Lung (tissue), 12 donors: ENCODE measurements around the gene PATE4. TPM values are rescaled to one million over a fixed set of nuclear protein-coding genes. Genes with fewer than 3 reads are reported as not detected.

Source experiments
- ATAC-seq: fragments of 200-7000 bp; cut with Tn5 transposase; one replicate; pipeline ENCODE4 v1.9.1; 2020; ENCODE audit warnings: moderate number of reproducible peaks; ENCODE audit not compliant: insufficient read depth, low FRiP score
- DNase-seq, 3 donors: peaks; one replicate each; pipeline ENCODE4 v3.0.0-alpha.2; 2013 to 2017
- H3K27ac ChIP-seq, 2 donors: one replicate each; pipeline ENCODE4 v1.5.1; 2013; ENCODE audit warnings: mild to moderate bottlenecking in 2 of 2, moderate library complexity in 2 of 2, control low read depth in 1 of 2, inconsistent platforms in 1 of 2, low read depth in 1 of 2, low read length in 1 of 2
- H3K27me3 ChIP-seq, 3 donors: one replicate each; pipeline ENCODE4 v1.5.1; 2013; ENCODE audit warnings: low read length in 2 of 3; ENCODE audit not compliant: control insufficient read depth in 3 of 3, insufficient read depth in 3 of 3
- H3K36me3 ChIP-seq, 4 donors: one replicate each; pipeline ENCODE4 v1.5.1; 2013; ENCODE audit warnings: low read length in 4 of 4, mild to moderate bottlenecking in 1 of 4, moderate library complexity in 1 of 4; ENCODE audit not compliant: control insufficient read depth in 4 of 4, insufficient read depth in 4 of 4
- H3K4me1 ChIP-seq, 5 donors: one replicate each; pipeline ENCODE4 v1.5.1; 2013; ENCODE audit warnings: low read length in 5 of 5, mild to moderate bottlenecking in 2 of 5, moderate library complexity in 1 of 5; ENCODE audit not compliant: control insufficient read depth in 5 of 5, insufficient read depth in 5 of 5
- H3K4me3 ChIP-seq: one replicate; pipeline ENCODE4 v1.5.1; 2013; ENCODE audit warnings: mild to moderate bottlenecking, control low read depth, moderate library complexity
- H3K9ac ChIP-seq, 2 donors: one replicate each; pipeline ENCODE4 v1.5.1; 2013; ENCODE audit warnings: low read length in 2 of 2, control low read depth in 1 of 2; ENCODE audit not compliant: insufficient read depth in 1 of 2
- H3K9me3 ChIP-seq, 4 donors: one replicate each; pipeline ENCODE4 v1.5.1; 2013; ENCODE audit warnings: low read length in 3 of 4, mild to moderate bottlenecking in 1 of 4, moderate library complexity in 1 of 4; ENCODE audit not compliant: control insufficient read depth in 4 of 4, insufficient read depth in 3 of 4
- CTCF ChIP-seq: IDR thresholded peaks from 2 replicates; pipeline ENCODE4 v1.5.1; 2012; ENCODE audit warnings: mild to moderate bottlenecking; ENCODE audit errors: control extremely low read depth, extremely low read depth
- WGBS, 2 donors: extraction: QIAGEN DNeasy Blood & Tissue Kit; methylation state at CpG; one replicate each; pipeline ENCODE4 v1.1.7; 2013; 5-methylcytosine and 5-hydroxymethylcytosine counted together
- polyA plus RNA-seq, 2 donors: library from polyadenylated mRNA; stranded (reverse); fragments of 200-250 nt; gene quantifications; one replicate each; pipeline ENCODE4 v1.2.1, GENCODE V29; 2013
- total RNA-seq, 2 donors: library from RNA; depleted of rRNA in 1 of 2; stranded (reverse); fragments of >200 nt in 1 of 2; gene quantifications; one replicate each; pipeline ENCODE4 v1.2.1, GENCODE V29; 2014 to 2021
- donor health status: control.
- donor health status: control.
- donor health status: Bipolar disorder and iron deficiency.
- donor health status: healthy.
- donor health status: DM: yes; HTN: yes; CAD: no.

The PATE4 gene
- total and polyA plus RNA-seq, 4 donors: not detected

GRCh38 chr11:125797641-125798040 lies 35.5 kb upstream of the PATE4 start:
- WGBS, 2 donors: 42 to 49% methylated on average over 4 of the region's 4 CpGs
- ATAC-seq (no peak), DNase-seq (no peak)
- H3K9ac ChIP-seq: no peak overlapping the region
- H3K27ac ChIP-seq: no peak overlapping the region
- no peaks in the 10 kb centered on the region for H3K4me1 ChIP-seq
- H3K27me3 ChIP-seq: no peaks in the 10 kb centered on the region
- peaks cover 0 to 13% (median 9%) of the 10 kb centered on the region in 4 donors for H3K9me3 ChIP-seq
- no peak for TF ChIP-seq CTCF
- no peaks in the 10 kb centered on the region for H3K36me3 ChIP-seq
- no peak overlapping the region for H3K4me3 ChIP-seq

DNA sequence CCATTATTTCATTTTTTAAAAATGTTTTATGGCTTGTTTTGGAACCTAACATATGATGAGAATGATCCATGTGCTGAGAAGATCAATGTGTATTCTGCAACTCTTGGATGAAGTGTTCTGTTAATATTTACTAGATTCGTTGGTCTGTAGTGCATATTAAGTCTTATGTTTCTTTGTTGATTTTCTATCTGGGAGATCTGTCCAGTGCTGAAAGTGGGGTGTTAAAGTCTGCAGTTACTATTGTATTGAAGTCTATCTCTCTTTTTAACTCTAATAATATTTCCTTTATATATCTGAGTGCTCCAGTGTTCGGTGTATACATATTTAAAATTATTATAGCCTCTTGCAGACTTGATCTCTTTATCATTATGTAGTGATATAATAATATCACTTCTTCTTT lies 33.3 kb upstream of the PATE4 start:
- Histone ChIP-seq H3K4me1 (no peaks in the 10 kb centered on the region), H3K27me3 (no peaks in the 10 kb centered on the region), H3K27ac (no peak overlapping the region), H3K9ac (no peak overlapping the region), H3K36me3 (no peaks in the 10 kb centered on the region), H3K4me3 (no peak overlapping the region), H3K9me3 (peaks cover 0 to 16% (median 8%) of the 10 kb centered on the region in 4 donors)
- ATAC-seq (no peak), DNase-seq (no peak)
- WGBS, 2 donors: 22 to 86% methylated on average over 2 of the region's 2 CpGs
- no peak for TF ChIP-seq CTCF

GRCh38 chr11:125802387-125802786 lies 30.7 kb upstream of the PATE4 start:
- no peak overlapping the region for H3K9ac ChIP-seq
- H3K27ac ChIP-seq: no peak overlapping the region
- H3K4me3 ChIP-seq: no peak overlapping the region
- no peaks in the 10 kb centered on the region for H3K36me3 ChIP-seq
- no peaks in the 10 kb centered on the region for H3K27me3 ChIP-seq
- no peak for ATAC-seq
- no peak for DNase-seq
- H3K4me1 ChIP-seq: no peaks in the 10 kb centered on the region
- no peak for TF ChIP-seq CTCF
- 0 to 84% methylated on average over 1 of the region's 1 CpG for WGBS, 2 donors
- H3K9me3 ChIP-seq: peaks cover 0 to 13% (median 7%) of the 10 kb centered on the region in 4 donors

DNA sequence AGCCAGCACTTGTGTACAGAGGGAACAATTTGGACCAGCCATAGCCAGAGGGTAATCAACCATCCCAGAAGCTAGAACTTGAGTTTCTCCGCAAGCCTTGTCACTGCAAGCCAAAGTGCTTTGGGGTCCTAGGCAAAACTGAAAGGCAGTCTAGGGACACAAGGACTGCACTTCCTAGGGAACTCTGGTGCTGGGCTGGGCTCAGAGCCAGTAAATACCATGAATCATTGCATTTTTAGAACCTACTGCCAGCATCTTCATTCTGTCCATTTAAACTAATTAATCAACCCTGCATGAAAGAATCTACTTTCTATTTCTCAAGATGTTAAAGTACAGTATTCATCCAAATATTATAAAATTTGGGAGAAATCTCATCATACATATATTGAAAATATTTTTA lies 25.2 kb upstream of the PATE4 start:
- ATAC-seq (no peak), DNase-seq (peak in 1 of 3 donors; percentile 1)
- peaks cover 0 to 12% (median 3%) of the 10 kb centered on the region in 4 donors for H3K9me3 ChIP-seq
- no peak overlapping the region for H3K9ac ChIP-seq
- TF ChIP-seq CTCF: no peak
- H3K27me3 ChIP-seq: no peaks in the 10 kb centered on the region
- no peak overlapping the region for H3K4me3 ChIP-seq
- no peaks in the 10 kb centered on the region for H3K36me3 ChIP-seq
- no peak overlapping the region for H3K27ac ChIP-seq
- 82 to 94% methylated on average over 1 of the region's 1 CpG for WGBS, 2 donors
- H3K4me1 ChIP-seq: no peaks in the 10 kb centered on the region
